ENCODE results near the gene SYCN. TPM values are rescaled to one million over a fixed set of nuclear protein-coding genes. Genes with fewer than 3 reads are reported as not detected.

SYCN gene
- total RNA-seq, 4 donors from 2014 or later, result not detected

GRCh38 chr19:39190768-39191167 lies 13.3 kb downstream of the SYCN start:
- H3K27ac ChIP-seq, result no peak overlapping the region
- H3K9me3 ChIP-seq, result no peaks in the 10 kb centered on the region
- no peak overlapping the region for H3K4me3 ChIP-seq
- no peaks in the 10 kb centered on the region for H3K4me1 ChIP-seq
- intact Hi-C loops (cut with DNase I; ENCODE audit: low total_unique reads), result no loop called here
- no peak for DNase-seq
- H3K27me3 ChIP-seq, result no peaks in the 10 kb centered on the region
- H3K36me3 ChIP-seq, result no peaks in the 10 kb centered on the region
- TF ChIP-seq CTCF (IDR thresholded peaks at IDR 0.05), result no peak

GRCh38 chr19:39188960-39189359 lies 15.1 kb downstream of the SYCN start:
- no peak for TF ChIP-seq POLR2A (IDR thresholded peaks at IDR 0.05)
- TF ChIP-seq CTCF (IDR thresholded peaks at IDR 0.05), result no peak
- H3K27me3 ChIP-seq, result no peaks in the 10 kb centered on the region
- H3K4me3 ChIP-seq, result no peak overlapping the region
- H3K4me1 ChIP-seq, result no peaks in the 10 kb centered on the region
- H3K27ac ChIP-seq, result no peak overlapping the region
- DNase-seq, result no peak
- no peaks in the 10 kb centered on the region for H3K36me3 ChIP-seq
- H3K9me3 ChIP-seq, result no peaks in the 10 kb centered on the region
- intact Hi-C loops (cut with DNase I; ENCODE audit: low total_unique reads), result loop anchor here (10.0 kb wide), 1 partner anchor 64 kb away; the partner anchor contains the start of gene PAK4

GRCh38 chr19:39187552-39187943 lies 16.5 kb downstream of the SYCN start:
- Histone ChIP-seq H3K27ac (no peak overlapping the region), H3K27me3 (no peaks in the 10 kb centered on the region), H3K36me3 (no peaks in the 10 kb centered on the region), H3K4me3 (no peak overlapping the region), H3K4me1 (no peaks in the 10 kb centered on the region), H3K9me3 (no peaks in the 10 kb centered on the region)
- DNase-seq, result no peak
- TF ChIP-seq POLR2A (IDR thresholded peaks at IDR 0.05) (no peak), CTCF (IDR thresholded peaks at IDR 0.05) (no peak)
- intact Hi-C loops (cut with DNase I; ENCODE audit: low total_unique reads), result loop anchor here (10.0 kb wide), 1 partner anchor 63 kb away; the partner anchor contains the start of gene PAK4

DNA sequence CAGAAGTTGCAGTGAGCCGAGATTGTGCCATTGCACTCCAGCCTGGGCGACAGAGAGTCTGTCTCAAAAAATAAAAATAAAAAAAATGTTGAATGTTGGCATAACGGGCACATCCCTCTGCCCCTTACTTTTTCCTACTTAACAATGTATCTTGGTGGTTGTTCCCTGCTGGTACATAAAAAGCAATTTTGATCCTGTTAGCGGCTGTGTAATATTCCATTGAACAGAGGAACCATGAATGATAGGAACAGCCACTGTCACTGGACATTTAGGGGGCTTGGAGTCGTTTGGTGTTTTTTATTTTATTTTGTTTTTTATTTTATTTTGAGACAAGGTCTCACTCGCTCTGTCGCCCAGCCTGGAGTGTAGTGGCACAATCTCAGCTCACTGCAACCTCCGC lies 17.7 kb downstream of the SYCN start:
- H3K4me3 ChIP-seq, result no peak overlapping the region
- DNase-seq, result no peak
- TF ChIP-seq POLR2A (IDR thresholded peaks at IDR 0.05) (no peak), CTCF (IDR thresholded peaks at IDR 0.05) (no peak)
- H3K36me3 ChIP-seq, result no peaks in the 10 kb centered on the region
- no peaks in the 10 kb centered on the region for H3K27me3 ChIP-seq
- no peak overlapping the region for H3K27ac ChIP-seq
- intact Hi-C loops (cut with DNase I; ENCODE audit: low total_unique reads), result loop anchor here (10.0 kb wide), 1 partner anchor 62 kb away; the partner anchor contains the start of gene PAK4
- no peaks in the 10 kb centered on the region for H3K4me1 ChIP-seq
- no peaks in the 10 kb centered on the region for H3K9me3 ChIP-seq

DNA sequence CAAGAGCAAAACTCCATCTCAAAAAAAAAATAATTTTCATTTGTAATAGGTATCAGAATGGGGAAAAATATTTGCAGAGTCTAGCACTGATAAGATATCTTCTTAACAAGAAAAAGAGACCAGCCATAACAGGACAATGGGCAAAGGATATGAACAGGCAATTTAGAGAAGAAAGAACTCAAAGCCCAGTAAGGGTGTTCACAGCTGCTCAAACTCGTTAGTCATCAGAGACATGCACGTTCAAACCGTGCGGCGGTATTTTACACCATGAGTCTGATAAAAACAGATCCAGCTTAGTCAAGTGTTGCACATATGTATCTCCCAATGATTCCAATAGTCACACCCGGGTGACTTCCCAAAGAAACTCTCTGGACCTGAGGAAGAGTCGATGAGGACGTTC lies 21.0 kb downstream of the SYCN start:
- TF ChIP-seq CTCF (IDR thresholded peaks at IDR 0.05) (no peak), POLR2A (IDR thresholded peaks at IDR 0.05) (no peak)

More for the DNA sequence above, 21.0 kb downstream of the SYCN start:
- Histone ChIP-seq H3K4me3 (no peak overlapping the region), H3K36me3 (no peaks in the 10 kb centered on the region), H3K4me1 (no peaks in the 10 kb centered on the region), H3K27ac (no peak overlapping the region), H3K9me3 (no peaks in the 10 kb centered on the region), H3K27me3 (no peaks in the 10 kb centered on the region)
- no peak for DNase-seq
- intact Hi-C loops (cut with DNase I; ENCODE audit: low total_unique reads), result loop anchor here (10.0 kb wide), 1 partner anchor 58 kb away; the partner anchor contains the start of gene PAK4

Data from uterus (tissue), 4 donors.